ENCODE data around the gene RHOBTB1. TPM values are rescaled to one million over a fixed set of nuclear protein-coding genes. Genes with fewer than 3 reads are reported as not detected.
A peak's percentile ranks its signal among the peaks of the same experiment; 100 is the strongest.

Gene RHOBTB1
- total and polyA plus RNA-seq, 9 of the 15 experiments (the other 6 are each of a cell fraction or from before 2014, with no cell fraction given) = 1.7 to 11.7 (median 9.3) TPM

- ChIA-PET CTCF (ENCODE audit: low intra/inter-chr PET ratio) (no interaction called here), POLR2A (interaction anchor here (1.2 kb wide), 1 partner anchor 9 kb away, joined by 3 read pairs; no protein-coding TSS in a partner anchor)
- ATAC-seq (peak; percentile 63), DNase-seq (ENCODE audit: extremely low read depth in 1 of 4, low spot score in 3 of 4) (no peak), FAIRE-seq (no peak)
- H3K36me3 ChIP-seq (ENCODE audit: control insufficient read depth, insufficient read depth, low read length) = no peaks in the 10 kb centered on the region
- no TSS peak for BruUV-seq (replicated peaks)
- H2AFZ ChIP-seq (ENCODE audit: low read depth, low read length) = peak overlapping the region; percentile 9; the same call in 1 of the 2 replicates
- H3K9me3 ChIP-seq (replicated peaks; ENCODE audit: control insufficient read depth, insufficient read depth, low read depth, low read length) = no peaks in the 10 kb centered on the region
- H3K4me1 ChIP-seq (replicated peaks in 1 of 2; ENCODE audit: control insufficient read depth in 2 of 2, insufficient read depth in 2 of 2, low read length in 2 of 2) = no peaks in the 10 kb centered on the region; a peak in 1 of 5 replicates
- H3K4me2 ChIP-seq (ENCODE audit: insufficient read depth, low read length) = no peak overlapping the region
- no peaks in the 10 kb centered on the region for H4K20me1 ChIP-seq (replicated peaks; ENCODE audit: control insufficient read depth, insufficient read depth, low read length)
- H3K27me3 ChIP-seq (ENCODE audit: control insufficient read depth in 2 of 2, insufficient read depth in 2 of 2, low read length in 2 of 2) = no peaks in the 10 kb centered on the region
- intact Hi-C loops (cut with micrococcal nuclease) = no loop called here
- WGBS (ENCODE audit: insufficient coverage, low coverage, missing lambda C conversion rate) = 40% methylated on average over 2 of the region's 2 CpGs
- in situ Hi-C loops (cut with MboI) = no loop called here
- H3K4me3 ChIP-seq = no peak overlapping the region
- TF ChIP-seq EHMT2 (IDR thresholded peaks at IDR 0.05) (no peak), CEBPG (CRISPR knock-in tag; IDR thresholded peaks at IDR 0.05) (no peak), CEBPG (tag; conservative IDR thresholded peaks at IDR 0.05 in 1 of 2, IDR thresholded peaks at IDR 0.05 in 1 of 2) (peak in 1 of 2 experiments; percentile 51; a peak in 1 of 4 replicates)
- H3K27ac ChIP-seq (ENCODE audit: extremely low read depth, low read depth, low read length) = no peak overlapping the region
- no peaks in the 10 kb centered on the region for H3K9me1 ChIP-seq (ENCODE audit: control insufficient read depth, insufficient read depth, low read length)
- H3K9ac ChIP-seq (ENCODE audit: insufficient read depth in 1 of 2, low read depth in 2 of 2, low read length in 2 of 2) = no peak overlapping the region
- no peaks in the 10 kb centered on the region for H3K79me2 ChIP-seq (ENCODE audit: control insufficient read depth, insufficient read depth, low read length)
Observed at GRCh38 chr10:60835049-60835448, 108.9 kb downstream of the RHOBTB1 start.

- H3K9me1 ChIP-seq (ENCODE audit: control insufficient read depth, insufficient read depth, low read length) = no peaks in the 10 kb centered on the region
- no peaks in the 10 kb centered on the region for H3K9me3 ChIP-seq (replicated peaks; ENCODE audit: control insufficient read depth, insufficient read depth, low read depth, low read length)
- H3K36me3 ChIP-seq (ENCODE audit: control insufficient read depth, insufficient read depth, low read length) = no peaks in the 10 kb centered on the region
- H3K27me3 ChIP-seq (ENCODE audit: control insufficient read depth in 2 of 2, insufficient read depth in 2 of 2, low read length in 2 of 2) = no peaks in the 10 kb centered on the region
- CTCF ChIA-PET (ENCODE audit: low intra/inter-chr PET ratio) = no interaction called here
- no peak for ATAC-seq
- no peak for FAIRE-seq
- H3K4me3 ChIP-seq = no peak overlapping the region
- POLR2A ChIA-PET = no interaction called here
- BruUV-seq (replicated peaks) = no TSS peak
- no peak overlapping the region for H3K4me2 ChIP-seq (ENCODE audit: insufficient read depth, low read length)
- intact Hi-C loops (cut with micrococcal nuclease) = no loop called here
- no peak overlapping the region for H3K27ac ChIP-seq (ENCODE audit: extremely low read depth, low read depth, low read length)
- no peak overlapping the region; the same call in 1 of the 2 replicates for H2AFZ ChIP-seq (ENCODE audit: low read depth, low read length)
- in situ Hi-C loops (cut with MboI) = no loop called here
- no peak for DNase-seq (ENCODE audit: extremely low read depth in 1 of 4, low spot score in 3 of 4)
- no peaks in the 10 kb centered on the region for H3K79me2 ChIP-seq (ENCODE audit: control insufficient read depth, insufficient read depth, low read length)
- no peaks in the 10 kb centered on the region; a peak in 2 of 5 replicates for H3K4me1 ChIP-seq (replicated peaks in 1 of 2; ENCODE audit: control insufficient read depth in 2 of 2, insufficient read depth in 2 of 2, low read length in 2 of 2)
- no peaks in the 10 kb centered on the region for H4K20me1 ChIP-seq (replicated peaks; ENCODE audit: control insufficient read depth, insufficient read depth, low read length)
- H3K9ac ChIP-seq (ENCODE audit: insufficient read depth in 1 of 2, low read depth in 2 of 2, low read length in 2 of 2) = no peak overlapping the region
- no peak for TF ChIP-seq RAD51 (IDR thresholded peaks at IDR 0.05; ENCODE audit: borderline replicate concordance, low read depth)
- no peak for TF ChIP-seq ZNF217 (CRISPR knock-in tag; IDR thresholded peaks at IDR 0.05)
- no peak for TF ChIP-seq ZNF431 (CRISPR knock-in tag; IDR thresholded peaks at IDR 0.05)
- no peak for TF ChIP-seq ZNF780A (CRISPR knock-in tag; IDR thresholded peaks at IDR 0.05)
- no peak for TF ChIP-seq NCOA2 (IDR thresholded peaks at IDR 0.05; ENCODE audit: partially characterized antibody in 2 of 2)
- no peak for TF ChIP-seq REST (IDR thresholded peaks at IDR 0.05; ENCODE audit: borderline replicate concordance)
- TF ChIP-seq REST (CRISPR knock-in tag; IDR thresholded peaks at IDR 0.05; ENCODE audit: low read depth) = no peak
Observed at GRCh38 chr10:60834401-60834800, 109.6 kb downstream of the RHOBTB1 start.

All from K562 (cell line).